ENCODE results near the gene SNCAIP.

Gene SNCAIP

DNA sequence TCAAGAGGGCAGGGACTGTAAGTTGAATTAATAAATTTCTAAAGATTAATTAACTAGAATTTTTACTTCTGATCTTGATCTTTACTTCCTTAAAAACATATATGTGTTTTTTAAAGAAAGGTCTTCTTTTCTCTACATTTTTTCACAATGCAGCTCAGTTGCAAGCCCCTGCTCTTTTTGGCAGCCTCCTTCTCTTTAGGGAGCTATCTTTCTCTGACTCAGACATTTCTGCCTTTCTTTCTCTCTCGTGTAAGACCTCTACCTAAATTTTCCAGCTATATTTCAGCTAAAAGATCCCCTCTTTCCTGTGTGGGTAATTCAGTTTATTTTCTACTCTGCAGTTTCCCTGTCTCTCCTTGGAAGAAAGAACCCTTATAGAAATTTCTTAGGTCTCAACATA is 38.3 kb upstream of the SNCAIP start:
- no peak overlapping the region for H3K27ac ChIP-seq
- no peak overlapping the region for H2AFZ ChIP-seq
- no peaks in the 10 kb centered on the region for H3K36me3 ChIP-seq (ENCODE audit: control insufficient read depth, insufficient read depth, low read length)
- no peaks in the 10 kb centered on the region for H3K4me1 ChIP-seq
- no peaks in the 10 kb centered on the region for H3K9me3 ChIP-seq (ENCODE audit: control insufficient read depth, low read length)
- no peak overlapping the region for H3K4me3 ChIP-seq (ENCODE audit: low read depth, low read length)
- no peak overlapping the region for H3K9ac ChIP-seq
- no peak overlapping the region for H3K4me2 ChIP-seq (ENCODE audit: low read length)
- TF ChIP-seq, protein P1, sequence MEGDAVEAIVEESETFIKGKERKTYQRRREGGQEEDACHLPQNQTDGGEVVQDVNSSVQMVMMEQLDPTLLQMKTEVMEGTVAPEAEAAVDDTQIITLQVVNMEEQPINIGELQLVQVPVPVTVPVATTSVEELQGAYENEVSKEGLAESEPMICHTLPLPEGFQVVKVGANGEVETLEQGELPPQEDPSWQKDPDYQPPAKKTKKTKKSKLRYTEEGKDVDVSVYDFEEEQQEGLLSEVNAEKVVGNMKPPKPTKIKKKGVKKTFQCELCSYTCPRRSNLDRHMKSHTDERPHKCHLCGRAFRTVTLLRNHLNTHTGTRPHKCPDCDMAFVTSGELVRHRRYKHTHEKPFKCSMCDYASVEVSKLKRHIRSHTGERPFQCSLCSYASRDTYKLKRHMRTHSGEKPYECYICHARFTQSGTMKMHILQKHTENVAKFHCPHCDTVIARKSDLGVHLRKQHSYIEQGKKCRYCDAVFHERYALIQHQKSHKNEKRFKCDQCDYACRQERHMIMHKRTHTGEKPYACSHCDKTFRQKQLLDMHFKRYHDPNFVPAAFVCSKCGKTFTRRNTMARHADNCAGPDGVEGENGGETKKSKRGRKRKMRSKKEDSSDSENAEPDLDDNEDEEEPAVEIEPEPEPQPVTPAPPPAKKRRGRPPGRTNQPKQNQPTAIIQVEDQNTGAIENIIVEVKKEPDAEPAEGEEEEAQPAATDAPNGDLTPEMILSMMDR (IDR thresholded peaks at IDR 0.05): no peak
- no peaks in the 10 kb centered on the region for H3K27me3 ChIP-seq (ENCODE audit: control insufficient read depth, insufficient read depth, low read length)
- no peaks in the 10 kb centered on the region for H3K79me2 ChIP-seq

DNA sequence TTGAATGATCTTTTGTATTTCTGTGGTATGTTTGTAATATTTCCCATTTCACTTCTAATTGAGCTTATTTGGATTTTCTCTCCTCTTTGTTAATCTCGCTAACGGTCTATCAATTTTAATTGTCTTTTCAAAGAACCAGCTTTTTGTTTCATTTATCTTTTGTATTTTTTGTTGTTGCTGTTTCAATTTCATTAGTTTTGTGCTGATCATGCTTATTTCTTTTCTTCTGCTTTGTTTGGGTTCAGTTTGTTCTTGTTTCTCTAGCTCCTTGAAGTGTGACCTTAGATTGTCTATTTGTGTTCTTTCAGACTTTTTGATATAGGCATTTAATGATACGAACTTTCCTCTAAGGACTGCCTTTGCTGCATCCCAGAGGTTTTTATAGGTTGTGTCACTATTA is 28.4 kb upstream of the SNCAIP start:
- Histone ChIP-seq H3K27me3 (ENCODE audit: control insufficient read depth, insufficient read depth, low read length) (no peaks in the 10 kb centered on the region), H3K9me3 (ENCODE audit: control insufficient read depth, low read length) (no peaks in the 10 kb centered on the region), H3K4me2 (ENCODE audit: low read length) (no peak overlapping the region), H2AFZ (no peak overlapping the region), H3K9ac (no peak overlapping the region), H3K27ac (no peak overlapping the region), H3K79me2 (no peaks in the 10 kb centered on the region), H3K4me1 (no peaks in the 10 kb centered on the region), H3K4me3 (ENCODE audit: low read depth, low read length) (no peak overlapping the region), H3K36me3 (ENCODE audit: control insufficient read depth, insufficient read depth, low read length) (no peaks in the 10 kb centered on the region)
- TF ChIP-seq, protein P1 (IDR thresholded peaks at IDR 0.05): no peak

DNA sequence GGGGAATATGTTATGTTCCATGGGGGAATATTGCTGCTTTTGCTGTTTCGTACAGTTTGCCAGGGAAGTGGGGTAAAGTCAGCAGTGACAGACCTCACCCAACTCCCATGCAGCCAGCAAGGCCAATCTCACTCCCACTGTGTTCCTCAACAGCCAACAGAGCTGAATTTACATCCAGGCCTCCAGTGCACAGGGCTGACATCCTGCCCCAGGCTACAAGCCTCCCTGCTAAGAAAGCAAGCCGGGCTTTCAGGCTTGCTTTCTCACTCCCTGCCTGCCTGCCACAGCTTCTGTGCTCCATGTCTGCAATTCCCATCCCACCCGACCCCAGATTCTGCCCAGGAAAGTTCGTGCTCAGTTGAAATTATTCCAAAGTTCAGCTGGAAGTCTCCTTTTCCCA is 25.5 kb upstream of the SNCAIP start:
- no peak overlapping the region for H3K27ac ChIP-seq
- H3K4me2 ChIP-seq (ENCODE audit: low read length): no peak overlapping the region
- no peak overlapping the region for H2AFZ ChIP-seq
- no peaks in the 10 kb centered on the region for H3K79me2 ChIP-seq
- no peaks in the 10 kb centered on the region for H3K9me3 ChIP-seq (ENCODE audit: control insufficient read depth, low read length)
- H3K4me3 ChIP-seq (ENCODE audit: low read depth, low read length): no peak overlapping the region
- no peak overlapping the region for H3K9ac ChIP-seq
- H3K4me1 ChIP-seq: no peaks in the 10 kb centered on the region
- H3K27me3 ChIP-seq (ENCODE audit: control insufficient read depth, insufficient read depth, low read length): no peaks in the 10 kb centered on the region
- no peaks in the 10 kb centered on the region for H3K36me3 ChIP-seq (ENCODE audit: control insufficient read depth, insufficient read depth, low read length)
- TF ChIP-seq, protein P1 (IDR thresholded peaks at IDR 0.05): no peak

DNA sequence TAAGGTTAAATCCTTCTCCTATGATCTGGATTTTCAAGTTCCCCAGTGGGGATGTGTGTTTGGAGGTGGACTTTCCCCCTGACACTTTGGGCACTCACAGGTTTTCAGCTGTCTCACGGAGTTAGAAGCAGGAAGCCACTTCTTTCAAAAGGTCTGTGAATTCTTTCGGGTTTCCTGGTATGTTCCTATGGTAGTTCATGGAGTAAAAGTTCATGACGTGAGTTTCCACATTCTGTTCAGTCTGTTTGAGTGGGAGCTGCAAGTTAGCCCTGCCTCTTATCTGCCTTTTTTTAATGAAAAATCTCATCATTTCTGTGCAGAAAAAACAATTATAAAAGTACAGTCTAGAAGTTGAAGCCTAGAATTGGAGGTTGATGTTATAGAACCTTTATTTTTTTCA is 24.9 kb upstream of the SNCAIP start:
- H3K9me3 ChIP-seq (ENCODE audit: control insufficient read depth, low read length): no peaks in the 10 kb centered on the region
- H3K9ac ChIP-seq: no peak overlapping the region
- no peaks in the 10 kb centered on the region for H3K4me1 ChIP-seq
- TF ChIP-seq, protein P1 (IDR thresholded peaks at IDR 0.05): no peak
- H3K79me2 ChIP-seq: no peaks in the 10 kb centered on the region
- no peaks in the 10 kb centered on the region for H3K36me3 ChIP-seq (ENCODE audit: control insufficient read depth, insufficient read depth, low read length)
- no peaks in the 10 kb centered on the region for H3K27me3 ChIP-seq (ENCODE audit: control insufficient read depth, insufficient read depth, low read length)
- H3K27ac ChIP-seq: no peak overlapping the region
- H3K4me2 ChIP-seq (ENCODE audit: low read length): no peak overlapping the region
- no peak overlapping the region for H2AFZ ChIP-seq
- H3K4me3 ChIP-seq (ENCODE audit: low read depth, low read length): no peak overlapping the region

DNA sequence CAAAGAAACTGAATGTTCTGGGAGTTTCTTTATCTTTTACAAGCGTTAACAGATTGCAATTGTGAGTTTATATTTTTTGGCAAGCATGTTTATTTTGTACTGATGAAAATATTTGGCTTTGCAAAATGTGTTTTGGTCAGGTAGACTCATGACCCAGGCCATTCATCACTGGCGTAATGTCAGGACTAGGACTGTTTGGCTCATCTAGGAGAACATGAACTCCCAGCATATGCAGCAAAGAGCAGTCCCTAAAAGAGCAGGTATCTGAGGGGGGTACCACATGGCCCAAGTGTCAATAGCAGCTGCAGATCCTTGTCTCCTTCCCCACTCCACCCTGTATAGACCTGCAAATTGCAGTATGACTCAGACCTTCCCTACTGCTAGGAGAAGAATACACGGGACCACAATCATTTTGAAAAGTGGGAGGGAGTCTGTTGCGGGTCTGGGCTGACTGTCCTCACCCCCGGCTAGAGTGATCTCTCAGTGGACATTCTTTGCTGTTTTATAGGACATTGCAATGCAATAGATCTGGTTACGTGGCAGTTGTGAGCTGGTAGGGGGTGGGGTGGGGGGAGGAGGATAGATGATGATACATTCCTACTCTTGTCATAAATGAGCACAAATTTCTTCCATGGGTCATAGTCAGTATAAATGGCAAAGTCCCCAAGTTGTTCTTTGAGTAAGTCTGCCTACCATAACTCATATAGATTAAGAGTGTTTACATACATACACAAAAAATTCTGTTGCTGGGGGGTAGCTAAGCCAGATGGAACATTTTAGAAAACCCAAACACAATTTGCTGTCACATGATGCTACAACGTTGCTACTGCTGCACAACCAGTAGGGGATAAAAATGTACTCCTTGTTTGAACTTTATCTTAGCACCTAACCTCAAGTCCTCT is 20.8 kb upstream of the SNCAIP start:
- Histone ChIP-seq H3K4me2 (ENCODE audit: low read length) (no peak overlapping the region), H3K4me3 (ENCODE audit: low read depth, low read length) (no peak overlapping the region), H3K79me2 (no peaks in the 10 kb centered on the region), H3K27me3 (ENCODE audit: control insufficient read depth, insufficient read depth, low read length) (no peaks in the 10 kb centered on the region), H3K27ac (no peak overlapping the region), H3K4me1 (no peaks in the 10 kb centered on the region), H3K36me3 (ENCODE audit: control insufficient read depth, insufficient read depth, low read length) (no peaks in the 10 kb centered on the region), H3K9me3 (ENCODE audit: control insufficient read depth, low read length) (no peaks in the 10 kb centered on the region), H3K9ac (no peak overlapping the region), H2AFZ (no peak overlapping the region)
- TF ChIP-seq, protein P1 (IDR thresholded peaks at IDR 0.05): no peak

All from parathyroid adenoma (tissue), 2 donors.